ENCODE results near the gene TRPV2. TPM values are rescaled to one million over a fixed set of nuclear protein-coding genes. Genes with fewer than 3 reads are reported as not detected.

TRPV2 gene
- total RNA-seq, 4 donors from 2014 or later, result 3.9 to 19.0 (median 7.7) TPM

DNA sequence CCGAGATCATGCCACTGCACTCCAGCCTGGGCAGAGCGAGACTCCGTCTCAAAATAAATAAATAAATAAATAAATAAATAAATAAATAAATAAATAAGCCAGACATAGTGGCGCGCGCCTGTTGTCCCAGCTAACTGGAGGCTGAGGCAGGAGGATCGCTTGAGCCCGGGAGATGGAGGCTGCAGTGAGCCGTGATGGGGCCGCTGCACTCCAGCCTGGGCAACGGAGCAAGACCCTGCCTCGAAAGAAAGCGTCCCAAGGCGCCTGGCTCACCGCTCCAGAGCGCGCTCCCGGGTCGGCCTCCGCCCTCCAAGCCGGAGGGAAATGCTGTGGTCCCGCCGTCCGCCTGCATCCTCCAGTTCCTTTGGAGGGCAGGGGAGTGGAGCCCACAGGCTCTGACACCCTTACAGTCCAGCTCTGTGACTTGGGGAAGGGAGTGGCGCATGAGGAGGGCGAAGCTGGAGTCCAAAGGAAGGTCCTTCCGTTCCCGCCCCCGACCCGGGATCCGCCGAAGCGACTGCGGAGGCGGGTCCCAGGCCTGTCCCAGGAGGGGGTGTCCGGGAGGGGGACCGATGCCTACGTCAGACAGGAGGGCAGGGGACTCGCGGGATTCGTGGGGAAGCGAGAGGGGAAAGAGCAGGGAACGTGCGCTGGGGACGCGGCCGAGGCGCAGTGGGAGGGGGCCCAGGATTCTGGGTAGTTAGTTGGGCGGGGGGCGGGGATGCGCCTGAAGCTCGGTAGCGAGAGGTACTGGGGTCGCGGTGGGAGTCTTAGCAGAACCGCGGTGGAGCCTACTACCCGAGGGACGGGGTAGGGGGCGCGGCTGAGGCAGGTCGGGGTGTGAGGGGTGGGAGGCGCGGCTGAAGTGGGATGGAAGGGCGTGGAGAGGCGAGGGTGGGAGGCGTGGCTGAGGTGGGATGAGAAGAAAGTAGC is 8.4 kb upstream of the TRPV2 start:
- DNase-seq, result no peak
- TF ChIP-seq, protein P1, sequence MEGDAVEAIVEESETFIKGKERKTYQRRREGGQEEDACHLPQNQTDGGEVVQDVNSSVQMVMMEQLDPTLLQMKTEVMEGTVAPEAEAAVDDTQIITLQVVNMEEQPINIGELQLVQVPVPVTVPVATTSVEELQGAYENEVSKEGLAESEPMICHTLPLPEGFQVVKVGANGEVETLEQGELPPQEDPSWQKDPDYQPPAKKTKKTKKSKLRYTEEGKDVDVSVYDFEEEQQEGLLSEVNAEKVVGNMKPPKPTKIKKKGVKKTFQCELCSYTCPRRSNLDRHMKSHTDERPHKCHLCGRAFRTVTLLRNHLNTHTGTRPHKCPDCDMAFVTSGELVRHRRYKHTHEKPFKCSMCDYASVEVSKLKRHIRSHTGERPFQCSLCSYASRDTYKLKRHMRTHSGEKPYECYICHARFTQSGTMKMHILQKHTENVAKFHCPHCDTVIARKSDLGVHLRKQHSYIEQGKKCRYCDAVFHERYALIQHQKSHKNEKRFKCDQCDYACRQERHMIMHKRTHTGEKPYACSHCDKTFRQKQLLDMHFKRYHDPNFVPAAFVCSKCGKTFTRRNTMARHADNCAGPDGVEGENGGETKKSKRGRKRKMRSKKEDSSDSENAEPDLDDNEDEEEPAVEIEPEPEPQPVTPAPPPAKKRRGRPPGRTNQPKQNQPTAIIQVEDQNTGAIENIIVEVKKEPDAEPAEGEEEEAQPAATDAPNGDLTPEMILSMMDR (IDR thresholded peaks at IDR 0.05), result no peak
- TF ChIP-seq POLR2A (IDR thresholded peaks at IDR 0.05), result no peak
- Histone ChIP-seq H3K9me3 (no peaks in the 10 kb centered on the region), H3K36me3 (no peaks in the 10 kb centered on the region), H3K27me3 (no peaks in the 10 kb centered on the region), H3K27ac (peak overlapping the region; percentile 26 to 73 (median 58)), H3K4me3 (peak overlapping the region; percentile 10 to 51 (median 48)), H3K4me1 (peaks cover 0 to 12% (median 5%) of the 10 kb centered on the region in 4 donors)

DNA sequence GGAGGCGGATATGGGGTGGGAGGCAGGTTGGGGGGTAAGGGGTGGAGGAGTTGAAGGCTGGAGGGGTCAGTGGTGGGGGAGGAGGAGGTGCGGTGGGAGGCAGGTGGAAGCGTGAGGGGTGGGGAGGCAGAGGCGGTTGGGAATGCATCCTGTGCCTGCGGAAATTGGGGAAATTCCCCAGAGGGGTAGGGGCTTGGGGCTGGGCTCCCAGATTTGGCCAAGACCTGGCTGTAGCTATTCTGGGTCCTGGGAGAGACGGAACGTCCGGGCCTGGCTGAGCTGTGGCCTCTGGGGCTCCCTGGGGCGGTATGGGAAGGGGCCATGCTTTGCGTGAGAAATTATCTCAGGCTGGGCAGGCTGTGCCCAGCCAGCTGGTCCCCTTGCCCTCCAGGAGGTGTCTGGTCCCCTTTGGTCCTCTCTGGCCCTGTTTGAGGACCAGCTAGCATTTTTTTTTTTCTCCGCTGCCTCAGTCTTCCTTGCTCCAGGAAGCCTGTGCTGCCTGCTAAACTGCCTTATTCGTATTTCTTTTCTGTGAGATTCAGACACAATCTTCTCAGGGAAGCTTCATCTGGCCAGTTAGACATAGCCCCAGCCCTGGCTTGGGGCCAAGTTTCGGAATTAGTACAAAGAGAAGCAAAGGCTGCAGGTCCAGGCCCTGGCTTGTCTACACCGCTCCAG is 7.3 kb upstream of the TRPV2 start:
- DNase-seq, result peak in 2 of 3 donors; percentile 79 to 87
- no peaks in the 10 kb centered on the region for H3K9me3 ChIP-seq
- peaks cover 0 to 12% (median 5%) of the 10 kb centered on the region in 4 donors for H3K4me1 ChIP-seq
- H3K27me3 ChIP-seq, result no peaks in the 10 kb centered on the region
- H3K4me3 ChIP-seq, result peak overlapping the region in 2 of 4 donors; percentile 20 to 46
- TF ChIP-seq, protein P1 (IDR thresholded peaks at IDR 0.05), result no peak
- no peak for TF ChIP-seq POLR2A (IDR thresholded peaks at IDR 0.05)
- H3K36me3 ChIP-seq, result no peaks in the 10 kb centered on the region
- H3K27ac ChIP-seq, result peak overlapping the region; percentile 26 to 73 (median 68)

DNA sequence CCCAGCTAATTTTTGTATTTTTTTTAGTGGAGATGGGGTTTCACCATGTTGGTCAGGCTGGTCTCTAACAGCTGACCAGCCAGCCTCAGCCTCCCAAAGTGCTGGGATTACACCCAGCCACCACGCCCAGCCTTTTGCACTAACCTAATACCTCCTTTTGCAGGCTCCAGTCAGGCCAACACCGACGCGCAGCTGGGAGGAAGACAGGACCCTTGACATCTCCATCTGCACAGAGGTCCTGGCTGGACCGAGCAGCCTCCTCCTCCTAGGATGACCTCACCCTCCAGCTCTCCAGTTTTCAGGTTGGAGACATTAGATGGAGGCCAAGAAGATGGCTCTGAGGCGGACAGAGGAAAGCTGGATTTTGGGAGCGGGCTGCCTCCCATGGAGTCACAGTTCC is 2.0 kb downstream of the TRPV2 start:
- no peak for TF ChIP-seq POLR2A (IDR thresholded peaks at IDR 0.05)
- TF ChIP-seq, protein P1 (IDR thresholded peaks at IDR 0.05), result no peak
- H3K9me3 ChIP-seq, result no peaks in the 10 kb centered on the region
- no peaks in the 10 kb centered on the region for H3K36me3 ChIP-seq
- H3K4me1 ChIP-seq, result peaks cover 0 to 41% (median 12%) of the 10 kb centered on the region in 4 donors
- H3K27me3 ChIP-seq, result no peaks in the 10 kb centered on the region
- peak overlapping the region in 3 of 4 donors; percentile 79 to 89 (median 87) for H3K27ac ChIP-seq
- no peak overlapping the region for H3K4me3 ChIP-seq
- no peak for DNase-seq

DNA sequence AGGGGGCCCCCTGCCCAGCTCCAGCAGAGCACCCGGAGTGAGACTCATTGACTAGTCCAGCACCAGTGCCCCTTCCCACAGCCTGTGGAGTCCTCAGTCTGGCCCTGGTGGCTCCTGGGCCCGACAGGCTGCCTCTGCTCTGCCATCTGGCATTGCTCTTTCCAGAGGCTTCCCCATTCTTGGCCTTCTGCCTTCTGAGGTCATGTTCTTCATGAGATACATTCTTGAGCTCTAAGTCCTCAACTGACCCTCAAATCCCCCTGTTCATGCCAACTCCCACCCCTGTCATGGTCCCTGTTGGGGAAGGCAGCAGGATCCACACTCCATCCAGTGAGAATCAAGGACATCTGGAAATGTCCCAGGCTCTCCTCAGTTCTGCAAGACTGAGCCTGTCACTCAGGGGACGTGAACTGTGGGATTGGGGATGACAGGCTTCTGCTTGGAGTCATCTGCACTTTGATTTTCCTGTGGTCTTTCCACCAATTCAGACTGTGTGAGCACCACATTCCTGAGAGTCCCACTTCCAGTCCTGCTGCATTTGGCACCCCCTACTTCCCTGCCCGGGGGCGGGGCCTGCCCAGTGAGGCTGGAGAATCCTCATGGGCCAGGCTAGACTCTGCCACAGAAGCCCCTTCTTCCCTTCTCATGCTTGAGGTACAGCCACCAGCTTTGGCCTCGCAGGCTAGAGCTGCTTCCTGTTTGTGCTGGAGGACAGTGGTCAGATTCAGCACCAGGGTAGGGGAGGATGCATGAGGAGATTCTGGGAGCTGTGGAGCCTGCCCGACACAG is 2.7 kb downstream of the TRPV2 start:
- DNase-seq, result no peak
- Histone ChIP-seq H3K4me3 (no peak overlapping the region), H3K36me3 (peaks cover 0 to 6% (median 0%) of the 10 kb centered on the region in 3 donors), H3K27me3 (no peaks in the 10 kb centered on the region), H3K27ac (peak overlapping the region; percentile 43 to 79 (median 74)), H3K4me1 (peaks cover 0 to 41% (median 12%) of the 10 kb centered on the region in 4 donors), H3K9me3 (no peaks in the 10 kb centered on the region)
- no peak for TF ChIP-seq POLR2A (IDR thresholded peaks at IDR 0.05)
- TF ChIP-seq, protein P1 (IDR thresholded peaks at IDR 0.05), result no peak

DNA sequence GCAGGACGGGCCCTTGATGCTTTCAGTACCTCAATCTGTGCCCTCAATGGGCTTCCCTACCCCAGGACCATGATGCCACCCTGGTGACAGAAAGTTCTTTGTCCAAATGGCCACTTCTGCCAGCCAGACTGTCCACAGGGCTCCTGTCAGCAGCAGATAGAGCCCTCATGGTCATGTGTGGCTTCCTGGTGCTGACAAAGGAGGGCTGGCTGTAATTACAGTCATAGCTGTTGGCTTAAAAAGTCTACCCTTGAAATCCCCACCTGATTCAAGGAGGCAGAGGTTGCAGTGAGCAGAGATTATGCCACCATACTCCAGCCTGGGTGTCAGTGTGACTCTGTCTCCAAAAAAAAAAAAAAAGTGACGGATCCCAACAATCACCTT is 3.3 kb downstream of the TRPV2 start:
- Histone ChIP-seq H3K27ac (peak overlapping the region; percentile 43 to 79 (median 74)), H3K4me3 (no peak overlapping the region), H3K36me3 (peaks cover 0 to 11% (median 0%) of the 10 kb centered on the region in 3 donors), H3K27me3 (no peaks in the 10 kb centered on the region), H3K9me3 (no peaks in the 10 kb centered on the region), H3K4me1 (peaks cover 0 to 41% (median 12%) of the 10 kb centered on the region in 4 donors)
- TF ChIP-seq POLR2A (IDR thresholded peaks at IDR 0.05), result no peak
- TF ChIP-seq, protein P1 (IDR thresholded peaks at IDR 0.05), result no peak
- no peak for DNase-seq

Measured in Peyer's patch (tissue), 4 donors.